ENCODE measurements around the gene DNMBP.

GRCh38 chr10:99912041-99912440, 97.7 kb downstream of the DNMBP start:
- TF ChIP-seq, protein P1, sequence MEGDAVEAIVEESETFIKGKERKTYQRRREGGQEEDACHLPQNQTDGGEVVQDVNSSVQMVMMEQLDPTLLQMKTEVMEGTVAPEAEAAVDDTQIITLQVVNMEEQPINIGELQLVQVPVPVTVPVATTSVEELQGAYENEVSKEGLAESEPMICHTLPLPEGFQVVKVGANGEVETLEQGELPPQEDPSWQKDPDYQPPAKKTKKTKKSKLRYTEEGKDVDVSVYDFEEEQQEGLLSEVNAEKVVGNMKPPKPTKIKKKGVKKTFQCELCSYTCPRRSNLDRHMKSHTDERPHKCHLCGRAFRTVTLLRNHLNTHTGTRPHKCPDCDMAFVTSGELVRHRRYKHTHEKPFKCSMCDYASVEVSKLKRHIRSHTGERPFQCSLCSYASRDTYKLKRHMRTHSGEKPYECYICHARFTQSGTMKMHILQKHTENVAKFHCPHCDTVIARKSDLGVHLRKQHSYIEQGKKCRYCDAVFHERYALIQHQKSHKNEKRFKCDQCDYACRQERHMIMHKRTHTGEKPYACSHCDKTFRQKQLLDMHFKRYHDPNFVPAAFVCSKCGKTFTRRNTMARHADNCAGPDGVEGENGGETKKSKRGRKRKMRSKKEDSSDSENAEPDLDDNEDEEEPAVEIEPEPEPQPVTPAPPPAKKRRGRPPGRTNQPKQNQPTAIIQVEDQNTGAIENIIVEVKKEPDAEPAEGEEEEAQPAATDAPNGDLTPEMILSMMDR (IDR thresholded peaks at IDR 0.05), result no peak
- TF ChIP-seq POLR2A (IDR thresholded peaks at IDR 0.05) (no peak), POLR2AphosphoS5 (IDR thresholded peaks at IDR 0.05) (no peak), EP300 (IDR thresholded peaks at IDR 0.05) (no peak)
